Measurements from ENCODE around the gene WIPF2.

The WIPF2 gene

DNA sequence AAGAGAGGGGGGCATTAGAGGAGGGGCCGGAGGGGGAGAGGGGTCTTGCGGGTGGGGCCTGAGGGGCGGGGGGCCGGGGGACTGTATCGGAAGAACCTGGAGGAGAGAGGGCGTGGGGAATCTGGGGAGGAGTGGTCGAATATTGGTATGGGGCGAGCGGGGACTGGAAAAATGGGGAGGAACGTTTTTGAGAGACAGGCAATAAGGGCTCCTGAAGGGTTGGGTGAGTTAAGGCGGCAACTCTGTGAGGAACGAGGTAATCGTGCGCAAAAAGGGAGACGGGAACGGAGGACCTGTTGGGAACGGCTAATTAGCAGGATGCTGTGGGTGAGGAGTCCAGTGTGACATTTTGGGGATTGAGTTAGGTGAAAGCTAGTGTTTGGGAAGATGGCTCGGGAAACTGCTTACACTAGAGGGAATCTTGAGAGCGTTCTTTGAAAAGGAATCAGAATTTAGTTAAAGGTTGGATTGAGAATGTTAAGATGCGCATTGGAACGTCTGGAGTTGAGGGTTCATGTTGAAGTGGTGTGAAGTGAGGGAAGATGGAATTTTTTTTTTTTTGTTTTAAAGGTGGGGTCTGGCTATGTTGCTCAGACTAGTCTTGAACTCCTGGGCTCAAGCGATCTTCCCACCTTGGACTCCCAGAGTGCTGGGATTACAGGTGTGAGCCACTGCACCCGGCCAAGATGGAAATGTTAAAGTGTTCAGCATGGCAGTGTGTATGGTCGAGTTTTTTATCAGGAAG, 662 bp downstream of the WIPF2 start (continued):
- TF ChIP-seq ZNF18 (tag by site-specific recombination; IDR thresholded peaks at IDR 0.05) (peak; percentile 98), ZFP69B (tag by site-specific recombination; IDR thresholded peaks at IDR 0.05) (peak; percentile 98), TRIM28 (IDR thresholded peaks at IDR 0.05; ENCODE audit: borderline replicate concordance, low read length) (no peak), ZNF311 (tag by site-specific recombination; IDR thresholded peaks at IDR 0.05; ENCODE audit: borderline replicate concordance) (no peak), REST (tag by site-specific recombination; IDR thresholded peaks at IDR 0.05) (no peak; the same call in 1 of the 2 replicates), ZNF654 (tag by site-specific recombination; IDR thresholded peaks at IDR 0.05; ENCODE audit: low read depth) (no peak), ZNF571 (tag by site-specific recombination; IDR thresholded peaks at IDR 0.05) (no peak), ZNF544 (tag by site-specific recombination; IDR thresholded peaks at IDR 0.05) (no peak), SETDB1 (IDR thresholded peaks at IDR 0.05; ENCODE audit: insufficient read length, low read length) (no peak), HOXA7 (CRISPR knock-in tag; IDR thresholded peaks at IDR 0.05; ENCODE audit: borderline replicate concordance) (no peak), ZNF785 (tag by site-specific recombination; IDR thresholded peaks at IDR 0.05) (no peak), ZBTB6 (tag by site-specific recombination; IDR thresholded peaks at IDR 0.05) (no peak), KLF9 (tag by site-specific recombination; IDR thresholded peaks at IDR 0.05; ENCODE audit: low read depth) (no peak), ZNF121 (tag by site-specific recombination; IDR thresholded peaks at IDR 0.05) (peak; percentile 74; the same call in 1 of the 2 replicates), ZBTB7A (tag by site-specific recombination; IDR thresholded peaks at IDR 0.05; ENCODE audit: low read depth) (no peak), ZNF335 (tag by site-specific recombination; conservative IDR thresholded peaks at IDR 0.05) (peak; percentile 88), ZNF580 (tag by site-specific recombination; IDR thresholded peaks at IDR 0.05) (no peak), SP3 (tag by site-specific recombination; IDR thresholded peaks at IDR 0.05) (no peak), ZNF768 (tag by site-specific recombination; IDR thresholded peaks at IDR 0.05) (no peak), ZBTB48 (tag by site-specific recombination; IDR thresholded peaks at IDR 0.05) (peak; percentile 80; the same call in 1 of the 2 replicates), GLI2 (tag by site-specific recombination; IDR thresholded peaks at IDR 0.05; ENCODE audit: borderline replicate concordance, low read depth) (no peak), ZNF48 (tag by site-specific recombination; IDR thresholded peaks at IDR 0.05) (no peak), ZNF169 (tag by site-specific recombination; IDR thresholded peaks at IDR 0.05) (no peak), ZNF416 (tag by site-specific recombination; IDR thresholded peaks at IDR 0.05) (no peak), ZNF747 (tag by site-specific recombination; IDR thresholded peaks at IDR 0.05) (no peak)
- TF ChIP-seq, protein P1, sequence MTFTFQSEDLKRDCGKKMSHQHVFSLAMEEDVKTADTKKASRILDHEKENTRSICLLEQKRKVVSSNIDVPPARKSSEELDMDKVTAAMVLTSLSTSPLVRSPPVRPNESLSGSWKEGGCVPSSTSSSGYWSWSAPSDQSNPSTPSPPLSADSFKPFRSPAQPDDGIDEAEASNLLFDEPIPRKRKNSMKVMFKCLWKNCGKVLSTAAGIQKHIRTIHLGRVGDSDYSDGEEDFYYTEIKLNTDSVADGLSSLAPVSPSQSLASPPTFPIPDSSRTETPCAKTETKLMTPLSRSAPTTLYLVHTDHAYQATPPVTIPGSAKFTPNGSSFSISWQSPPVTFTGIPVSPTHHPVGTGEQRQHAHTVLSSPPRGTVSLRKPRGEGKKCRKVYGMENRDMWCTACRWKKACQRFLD (tag by site-specific recombination; IDR thresholded peaks at IDR 0.05) = no peak
- TF ChIP-seq, protein P2, sequence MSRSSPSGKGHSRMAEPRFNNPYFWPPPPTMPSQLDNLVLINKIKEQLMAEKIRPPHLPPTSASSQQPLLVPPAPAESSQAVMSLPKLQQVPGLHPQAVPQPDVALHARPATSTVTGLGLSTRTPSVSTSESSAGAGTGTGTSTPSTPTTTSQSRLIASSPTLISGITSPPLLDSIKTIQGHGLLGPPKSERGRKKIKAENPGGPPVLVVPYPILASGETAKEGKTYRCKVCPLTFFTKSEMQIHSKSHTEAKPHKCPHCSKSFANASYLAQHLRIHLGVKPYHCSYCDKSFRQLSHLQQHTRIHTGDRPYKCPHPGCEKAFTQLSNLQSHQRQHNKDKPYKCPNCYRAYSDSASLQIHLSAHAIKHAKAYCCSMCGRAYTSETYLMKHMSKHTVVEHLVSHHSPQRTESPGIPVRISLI (tag by site-specific recombination; IDR thresholded peaks at IDR 0.05) = no peak
- TF ChIP-seq, protein P3, sequence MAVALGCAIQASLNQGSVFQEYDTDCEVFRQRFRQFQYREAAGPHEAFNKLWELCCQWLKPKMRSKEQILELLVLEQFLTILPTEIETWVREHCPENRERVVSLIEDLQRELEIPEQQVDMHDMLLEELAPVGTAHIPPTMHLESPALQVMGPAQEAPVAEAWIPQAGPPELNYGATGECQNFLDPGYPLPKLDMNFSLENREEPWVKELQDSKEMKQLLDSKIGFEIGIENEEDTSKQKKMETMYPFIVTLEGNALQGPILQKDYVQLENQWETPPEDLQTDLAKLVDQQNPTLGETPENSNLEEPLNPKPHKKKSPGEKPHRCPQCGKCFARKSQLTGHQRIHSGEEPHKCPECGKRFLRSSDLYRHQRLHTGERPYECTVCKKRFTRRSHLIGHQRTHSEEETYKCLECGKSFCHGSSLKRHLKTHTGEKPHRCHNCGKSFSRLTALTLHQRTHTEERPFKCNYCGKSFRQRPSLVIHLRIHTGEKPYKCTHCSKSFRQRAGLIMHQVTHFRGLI (tag by site-specific recombination; IDR thresholded peaks at IDR 0.05) = no peak
- TF ChIP-seq, protein P4, sequence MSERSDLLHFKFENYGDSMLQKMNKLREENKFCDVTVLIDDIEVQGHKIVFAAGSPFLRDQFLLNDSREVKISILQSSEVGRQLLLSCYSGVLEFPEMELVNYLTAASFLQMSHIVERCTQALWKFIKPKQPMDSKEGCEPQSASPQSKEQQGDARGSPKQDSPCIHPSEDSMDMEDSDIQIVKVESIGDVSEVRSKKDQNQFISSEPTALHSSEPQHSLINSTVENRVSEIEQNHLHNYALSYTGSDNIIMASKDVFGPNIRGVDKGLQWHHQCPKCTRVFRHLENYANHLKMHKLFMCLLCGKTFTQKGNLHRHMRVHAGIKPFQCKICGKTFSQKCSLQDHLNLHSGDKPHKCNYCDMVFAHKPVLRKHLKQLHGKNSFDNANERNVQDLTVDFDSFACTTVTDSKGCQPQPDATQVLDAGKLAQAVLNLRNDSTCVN (tag by site-specific recombination; optimal IDR thresholded peaks at IDR 0.05) = no peak
